Left lung (tissue), 10 donors: ENCODE data around the gene RAP1GAP2. TPM values are rescaled to one million over a fixed set of nuclear protein-coding genes. Genes with fewer than 3 reads are reported as not detected.
"Not testable (repeated sequence)": the region's sequence is repeated elsewhere in the genome, so short reads cannot be mapped to it uniquely, and the experiment has no call there.

Source experiments
- ATAC-seq: fragments of 200-7000 bp; cut with Tn5 transposase; one replicate; pipeline ENCODE4 v1.9.1; 2020; ENCODE audit warnings: moderate library complexity
- DNase-seq, 4 donors: peaks; one replicate each; pipeline ENCODE4 v3.0.0-alpha.2; 2013 to 2020
- H3K27ac ChIP-seq, 2 donors: fragments of 200-600 bp; sonication (generic) in 1 of 2; one replicate each; pipeline versions ENCODE4 v1.5.0 to v1.8.0; 2020 to 2021
- H3K27me3 ChIP-seq, 2 donors: fragments of 200-600 bp; sonication (generic) in 1 of 2; one replicate each; pipeline versions ENCODE4 v1.5.0 to v1.8.0; 2020 to 2021
- H3K36me3 ChIP-seq, 2 donors: fragments of 200-600 bp; sonication (generic) in 1 of 2; one replicate each; pipeline versions ENCODE4 v1.5.0 to v1.8.0; 2020 to 2021
- H3K4me1 ChIP-seq, 2 donors: fragments of 200-600 bp; one replicate each; pipeline ENCODE4 v1.8.0; 2021
- H3K4me3 ChIP-seq, 2 donors: fragments of 200-600 bp; sonication (generic) in 1 of 2; one replicate each; pipeline versions ENCODE4 v1.5.0 to v1.8.0; 2020 to 2021; ENCODE audit warnings: mild to moderate bottlenecking in 1 of 2
- H3K9me3 ChIP-seq, 2 donors: fragments of 200-600 bp; sonication (generic) in 1 of 2; one replicate each; pipeline versions ENCODE4 v1.5.0 to v1.8.0; 2020 to 2021
- intact Hi-C, 2 donors: fragments of 100-400 bp; cut with DNase I; formaldehyde crosslinking; loops; one replicate each; pipeline versions ENCODE4 v1.11.2 to v1.14.2; 2022
- polyA plus RNA-seq, 6 donors: library from polyadenylated mRNA; unstranded; fragments of 120-200 nt; gene quantifications; one replicate each; pipeline ENCODE4 v1.2.1, GENCODE V29; 2013; ENCODE audit not compliant: insufficient read length in 6 of 6
- total RNA-seq, 2 donors: library from RNA; stranded (reverse); fragmentation: NEBNext Ultra II Directional; extraction: Animal tissue kit (Norgen Biotek cat#: 25700); gene quantifications; one replicate each; pipeline ENCODE4 v1.2.1, GENCODE V29; 2021
- TF ChIP-seq, protein P1 (sequence below), 2 donors: fragments of 200-600 bp; sonication (generic) in 1 of 2; IDR thresholded peaks; one replicate each; pipeline versions ENCODE4 v1.5.0 to v1.8.0; 2021; ENCODE audit warnings: antibody characterized with exemption in 2 of 2
- donor health status: DM: no; HTN: yes; CAD: no.
- donor health status: DM: no; HTN: no; CAD: no.

Gene RAP1GAP2
- total and polyA plus RNA-seq, 8 donors, result 8.0 to 14.5 (median 9.7) TPM

- intact Hi-C loops, result no loop called here
- peak overlapping the region in 1 of 2 donors; percentile 24 for H3K4me3 ChIP-seq
- peak overlapping the region in 1 of 2 donors; percentile 67 for H3K27ac ChIP-seq
- H3K4me1 ChIP-seq, result peaks cover 0 to 17% of the 10 kb centered on the region in 2 donors
- peaks cover 0 to 1% of the 10 kb centered on the region in 2 donors for H3K36me3 ChIP-seq
- DNase-seq (no peak), ATAC-seq (peak; percentile 14)
- H3K9me3 ChIP-seq, result no peaks in the 10 kb centered on the region
- H3K27me3 ChIP-seq, result peaks cover 0 to 29% of the 10 kb centered on the region in 2 donors
- TF ChIP-seq, protein P1, sequence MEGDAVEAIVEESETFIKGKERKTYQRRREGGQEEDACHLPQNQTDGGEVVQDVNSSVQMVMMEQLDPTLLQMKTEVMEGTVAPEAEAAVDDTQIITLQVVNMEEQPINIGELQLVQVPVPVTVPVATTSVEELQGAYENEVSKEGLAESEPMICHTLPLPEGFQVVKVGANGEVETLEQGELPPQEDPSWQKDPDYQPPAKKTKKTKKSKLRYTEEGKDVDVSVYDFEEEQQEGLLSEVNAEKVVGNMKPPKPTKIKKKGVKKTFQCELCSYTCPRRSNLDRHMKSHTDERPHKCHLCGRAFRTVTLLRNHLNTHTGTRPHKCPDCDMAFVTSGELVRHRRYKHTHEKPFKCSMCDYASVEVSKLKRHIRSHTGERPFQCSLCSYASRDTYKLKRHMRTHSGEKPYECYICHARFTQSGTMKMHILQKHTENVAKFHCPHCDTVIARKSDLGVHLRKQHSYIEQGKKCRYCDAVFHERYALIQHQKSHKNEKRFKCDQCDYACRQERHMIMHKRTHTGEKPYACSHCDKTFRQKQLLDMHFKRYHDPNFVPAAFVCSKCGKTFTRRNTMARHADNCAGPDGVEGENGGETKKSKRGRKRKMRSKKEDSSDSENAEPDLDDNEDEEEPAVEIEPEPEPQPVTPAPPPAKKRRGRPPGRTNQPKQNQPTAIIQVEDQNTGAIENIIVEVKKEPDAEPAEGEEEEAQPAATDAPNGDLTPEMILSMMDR (IDR thresholded peaks at IDR 0.05), result no peak
Measured at GRCh38 chr17:2814049-2814448, 17.8 kb downstream of the RAP1GAP2 start.

DNA sequence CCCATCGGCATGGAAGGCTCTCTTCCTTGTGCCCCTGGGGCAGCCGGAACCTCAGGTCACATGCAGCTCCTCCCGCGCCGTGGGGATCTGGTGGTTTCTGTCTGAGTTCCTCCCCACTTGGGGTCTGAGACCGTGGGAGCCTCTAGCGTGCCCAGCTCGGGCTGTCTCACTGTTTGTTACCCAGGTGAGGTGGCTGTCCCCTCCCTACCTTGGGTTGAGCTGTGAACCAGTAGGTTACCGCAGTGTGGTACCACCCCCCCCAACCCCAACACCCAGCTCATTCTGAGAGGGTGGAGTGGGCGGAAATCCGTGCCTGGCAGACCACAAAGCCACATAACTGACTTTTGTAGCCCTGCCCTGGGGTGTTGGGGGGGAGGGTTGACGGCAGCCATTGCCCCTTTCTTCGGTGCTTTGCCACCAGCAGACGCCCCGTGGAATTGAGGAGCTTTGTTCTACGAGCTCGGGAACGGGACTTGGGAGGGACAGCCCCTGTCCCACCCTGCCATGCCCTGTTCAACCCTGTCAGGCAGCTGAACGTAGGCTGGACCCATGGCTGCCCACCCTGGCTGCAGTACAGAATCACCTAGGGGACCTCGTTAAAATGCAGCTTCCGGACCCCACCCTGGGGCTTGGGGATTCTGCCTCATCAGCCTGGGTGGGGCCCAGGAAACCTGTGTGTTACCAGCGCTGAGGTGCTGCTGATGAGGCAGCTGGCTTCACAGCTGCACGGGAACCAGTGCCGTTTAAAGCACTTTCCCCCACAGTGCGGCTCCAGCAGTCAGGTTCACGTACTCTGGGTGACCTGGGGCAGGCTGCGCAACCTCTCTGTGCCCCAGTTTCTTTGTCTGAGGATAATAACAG lies 18.5 kb downstream of the RAP1GAP2 start:
- H3K4me1 ChIP-seq, result peaks cover 0 to 17% of the 10 kb centered on the region in 2 donors
- no peaks in the 10 kb centered on the region for H3K9me3 ChIP-seq
- H3K36me3 ChIP-seq, result no peaks in the 10 kb centered on the region
- H3K27ac ChIP-seq, result peak overlapping the region in 1 of 2 donors; percentile 67
- peak overlapping the region in 1 of 2 donors; percentile 24 for H3K4me3 ChIP-seq
- DNase-seq, result peak in 2 of 4 donors; percentile 56 to 91
- H3K27me3 ChIP-seq, result peaks cover 0 to 35% of the 10 kb centered on the region in 2 donors
- TF ChIP-seq, protein P1 (IDR thresholded peaks at IDR 0.05), result no peak
- intact Hi-C loops, result no loop called here
- peak; percentile 47 for ATAC-seq

DNA sequence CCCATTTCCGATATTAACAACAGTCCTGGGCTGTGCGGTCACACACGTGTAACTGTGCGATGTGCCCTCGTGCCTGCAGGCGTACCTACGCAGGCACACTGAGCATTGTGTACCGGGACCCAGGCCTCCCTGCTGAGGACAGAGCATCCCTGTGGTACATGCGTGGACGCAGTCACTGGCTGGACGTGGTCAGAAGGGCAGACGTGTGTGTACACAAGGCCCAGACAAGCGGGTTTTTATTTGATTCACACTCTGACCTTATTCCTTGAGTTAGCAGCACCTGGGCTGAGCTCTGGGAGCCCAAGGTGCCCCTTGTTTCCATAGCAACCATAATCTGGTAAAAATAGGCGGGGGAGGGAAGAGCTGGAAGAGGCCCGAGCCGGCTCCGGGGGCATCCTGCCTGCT lies 19.5 kb downstream of the RAP1GAP2 start:
- intact Hi-C loops, result no loop called here
- H3K27me3 ChIP-seq, result peaks cover 0 to 42% of the 10 kb centered on the region in 2 donors
- H3K9me3 ChIP-seq, result no peaks in the 10 kb centered on the region
- ATAC-seq (no peak), DNase-seq (no peak)
- H3K27ac ChIP-seq, result no peak overlapping the region
- no peaks in the 10 kb centered on the region for H3K36me3 ChIP-seq
- peaks cover 0 to 17% of the 10 kb centered on the region in 2 donors for H3K4me1 ChIP-seq
- no peak overlapping the region for H3K4me3 ChIP-seq
- TF ChIP-seq, protein P1 (IDR thresholded peaks at IDR 0.05), result no peak

DNA sequence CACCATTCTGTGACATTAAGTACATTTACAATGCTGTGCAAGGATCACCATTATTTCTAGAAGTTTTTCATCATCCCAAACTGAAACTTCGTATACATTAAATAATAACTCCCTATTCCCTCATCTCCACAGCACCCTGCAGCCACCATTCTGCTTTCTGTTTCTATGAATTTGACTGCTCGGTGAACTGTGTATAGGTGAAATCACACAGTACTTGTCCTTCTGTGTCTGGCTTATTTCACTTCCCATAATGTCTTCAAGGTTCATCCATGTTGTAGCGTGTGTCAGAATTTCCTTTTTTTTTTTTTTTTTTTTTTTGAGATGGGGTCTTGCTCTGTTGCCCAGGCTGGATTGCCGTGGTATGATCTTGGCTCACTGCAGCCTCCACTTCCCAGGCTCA lies 20.4 kb downstream of the RAP1GAP2 start:
- ATAC-seq, result no peak
- intact Hi-C loops, result no loop called here

GRCh38 chr17:2819294-2819693 lies 23.1 kb downstream of the RAP1GAP2 start:
- H3K4me3 ChIP-seq, H3K4me1 ChIP-seq, ATAC-seq, intact Hi-C loops, H3K9me3 ChIP-seq, DNase-seq, H3K27ac ChIP-seq, H3K36me3 ChIP-seq: not testable (repeated sequence)
- peaks cover 0 to 46% of the 10 kb centered on the region in 2 donors for H3K27me3 ChIP-seq

More for the DNA sequence above, 20.4 kb downstream of the RAP1GAP2 start:
- TF ChIP-seq, protein P1 (IDR thresholded peaks at IDR 0.05), result no peak
- no peak overlapping the region for H3K27ac ChIP-seq
- no peak for DNase-seq
- H3K4me1 ChIP-seq, result peaks cover 0 to 17% of the 10 kb centered on the region in 2 donors
- H3K36me3 ChIP-seq, result no peaks in the 10 kb centered on the region
- peaks cover 0 to 42% of the 10 kb centered on the region in 2 donors for H3K27me3 ChIP-seq
- no peaks in the 10 kb centered on the region for H3K9me3 ChIP-seq
- no peak overlapping the region for H3K4me3 ChIP-seq
